Heart right ventricle (tissue), 16 donors: ENCODE data around the gene ZNF106. TPM values are rescaled to one million over a fixed set of nuclear protein-coding genes. Genes with fewer than 3 reads are reported as not detected.

Experiments
- ATAC-seq, 8 donors: fragments of 200-7000 bp; cut with Tn5 transposase; one replicate each; pipeline ENCODE4 v1.9.1; 2020; ENCODE audit warnings: mild to moderate bottlenecking in 8 of 8, moderate library complexity in 8 of 8, moderate number of reproducible peaks in 1 of 8
- DNase-seq, 2 donors: peaks; one replicate each; pipeline ENCODE4 v3.0.0-alpha.2; 2020
- H3K27ac ChIP-seq, 10 donors: fragments of 200-600 bp; sonication (generic) in 2 of 10; one replicate each; pipeline versions ENCODE4 v1.5.0 to v1.8.0; 2020 to 2022; ENCODE audit warnings: mild to moderate bottlenecking in 3 of 10
- H3K27me3 ChIP-seq, 7 donors: fragments of 200-600 bp; one replicate each; pipeline ENCODE4 v1.8.0; 2021 to 2022; ENCODE audit warnings: mild to moderate bottlenecking in 2 of 7
- H3K36me3 ChIP-seq, 9 donors: fragments of 200-600 bp; sonication (generic) in 1 of 9; one replicate each; pipeline versions ENCODE4 v1.5.0 to v1.8.0; 2020 to 2022; ENCODE audit warnings: mild to moderate bottlenecking in 2 of 9
- H3K4me1 ChIP-seq, 9 donors: fragments of 200-600 bp; sonication (generic) in 1 of 9; one replicate each; pipeline versions ENCODE4 v1.5.0 to v1.8.0; 2020 to 2022; ENCODE audit warnings: mild to moderate bottlenecking in 4 of 9
- H3K4me3 ChIP-seq, 10 donors: fragments of 200-600 bp; sonication (generic) in 2 of 10; one replicate each; pipeline versions ENCODE4 v1.5.0 to v1.8.0; 2020 to 2022; ENCODE audit warnings: mild to moderate bottlenecking in 7 of 10, moderate library complexity in 2 of 10
- H3K9me3 ChIP-seq, 11 donors: fragments of 200-600 bp in 10 of 11; sonication (generic) in 2 of 11; one replicate each; pipeline versions ENCODE4 v1.5.0 to v1.8.0; 2013 to 2022; ENCODE audit warnings: mild to moderate bottlenecking in 2 of 11, control low read depth in 1 of 11, moderate library complexity in 1 of 11
- WGBS, 2 donors: extraction: QIAGEN DNeasy Blood & Tissue Kit; methylation state at CpG; one replicate each; pipeline ENCODE4 v1.1.7; 2013; ENCODE audit warnings: inconsistent platforms in 1 of 2; 5-methylcytosine and 5-hydroxymethylcytosine counted together
- intact Hi-C, 10 donors: fragments of 100-400 bp; cut with DNase I; formaldehyde crosslinking; loops; one replicate each; pipeline versions ENCODE4 v1.11.1 to v1.14.2; 2022
- polyA plus RNA-seq, 2 donors: library from polyadenylated mRNA; stranded (reverse); fragments of 200-250 nt; gene quantifications; one replicate each; pipeline ENCODE4 v1.2.3, GENCODE V29; 2013
- total RNA-seq, 10 donors: library from RNA; stranded (reverse); fragmentation: NEBNext Ultra II Directional in 3 of 10; extraction: Animal tissue kit (Norgen Biotek cat#: 25700) in 3 of 10; gene quantifications; one replicate each; pipeline versions ENCODE4 v1.2.1 to v1.2.4, GENCODE V29; 2021 to 2023
- TF ChIP-seq, protein P1 (sequence below), 9 donors: fragments of 200-600 bp; sonication (generic) in 2 of 9; IDR thresholded peaks; one replicate each; pipeline versions ENCODE4 v1.5.0 to v1.8.0; 2021 to 2022; ENCODE audit warnings: antibody characterized with exemption in 9 of 9, mild to moderate bottlenecking in 5 of 9, moderate library complexity in 1 of 9
- donor health status: Arrhythmogenic right ventricular cardiomyopathy.
- donor health status: ischemic (EF 13 %, LVEDD 7.1; RV severe dilation, severe dysfunction).
- donor health status: healthy with polysubstance abuse.
- donor health status: DM: no; HTN: yes; CAD: no.
- donor health status: DM: no; HTN: no; CAD: no.
- donor health status: ischemic (EF 25% LVEDD 6.9; RV normal size, moderate dysfunction).
- donor health status: ischemic (EF 25% LVEDD 5.7; RV mildly dilated, moderate dysfunction).
- donor health status: healthy.
- donor health status: DM: yes; HTN: yes; CAD: no.
- donor health status: Ischemic cardiomyopathy.
- donor health status: ischemic (EF 35%, LVEDD 5.7; RV mildly dilated, moderate dysfunction).
- donor health status: nonischemic (EF 11% LVEDD 7.7; RV severe dilation, severe dysfunction).
- donor health status: DM: yes; HTN: yes; CAD: no.
- donor health status: PGD.
- donor health status: ischemic (EF 29% LVEDD 5.4; RV normal size, mild dysfunction).
- donor health status: nonischemic (EF 23%, LVEDD 6.1; RV moderate dilation, normal function).

The ZNF106 gene
- total and polyA plus RNA-seq, 12 donors, result 52.6 to 945 (median 720) TPM

DNA sequence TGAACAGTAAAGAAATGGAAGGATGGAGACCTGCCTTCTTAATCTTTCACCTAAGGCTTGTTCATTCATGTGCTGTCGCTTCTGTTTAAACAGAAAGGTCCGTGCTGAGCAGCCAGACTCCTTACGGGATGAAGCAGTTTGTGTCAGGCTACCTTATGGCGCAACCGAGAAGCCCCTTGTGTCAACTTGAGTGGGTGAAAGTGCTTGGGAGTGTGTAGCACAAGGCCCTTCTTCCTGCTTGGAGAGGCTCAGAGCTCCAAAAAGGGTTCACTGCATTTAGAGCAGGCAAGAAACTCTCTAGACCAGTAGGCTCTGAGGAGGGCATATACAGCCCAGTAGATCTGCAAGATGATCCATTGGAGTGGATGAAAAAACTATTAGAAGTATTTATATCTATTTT is 115.7 kb downstream of the ZNF106 start:
- ATAC-seq (no peak), DNase-seq (no peak)
- Histone ChIP-seq H3K9me3 (peaks cover 0 to 18% (median 0%) of the 10 kb centered on the region in 11 donors), H3K4me1 (peaks cover 0 to 12% (median 4%) of the 10 kb centered on the region in 9 donors), H3K36me3 (no peaks in the 10 kb centered on the region), H3K4me3 (no peak overlapping the region), H3K27ac (no peak overlapping the region), H3K27me3 (no peaks in the 10 kb centered on the region)
- TF ChIP-seq, protein P1, sequence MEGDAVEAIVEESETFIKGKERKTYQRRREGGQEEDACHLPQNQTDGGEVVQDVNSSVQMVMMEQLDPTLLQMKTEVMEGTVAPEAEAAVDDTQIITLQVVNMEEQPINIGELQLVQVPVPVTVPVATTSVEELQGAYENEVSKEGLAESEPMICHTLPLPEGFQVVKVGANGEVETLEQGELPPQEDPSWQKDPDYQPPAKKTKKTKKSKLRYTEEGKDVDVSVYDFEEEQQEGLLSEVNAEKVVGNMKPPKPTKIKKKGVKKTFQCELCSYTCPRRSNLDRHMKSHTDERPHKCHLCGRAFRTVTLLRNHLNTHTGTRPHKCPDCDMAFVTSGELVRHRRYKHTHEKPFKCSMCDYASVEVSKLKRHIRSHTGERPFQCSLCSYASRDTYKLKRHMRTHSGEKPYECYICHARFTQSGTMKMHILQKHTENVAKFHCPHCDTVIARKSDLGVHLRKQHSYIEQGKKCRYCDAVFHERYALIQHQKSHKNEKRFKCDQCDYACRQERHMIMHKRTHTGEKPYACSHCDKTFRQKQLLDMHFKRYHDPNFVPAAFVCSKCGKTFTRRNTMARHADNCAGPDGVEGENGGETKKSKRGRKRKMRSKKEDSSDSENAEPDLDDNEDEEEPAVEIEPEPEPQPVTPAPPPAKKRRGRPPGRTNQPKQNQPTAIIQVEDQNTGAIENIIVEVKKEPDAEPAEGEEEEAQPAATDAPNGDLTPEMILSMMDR (IDR thresholded peaks at IDR 0.05), result no peak
- 96 to 99% methylated on average over 5 of the region's 5 CpGs for WGBS, 2 donors
- intact Hi-C loops, result loop anchor here in 1 of 10 donors (5.0 kb wide), 1 partner anchor 43 kb away; no protein-coding TSS in a partner anchor

DNA sequence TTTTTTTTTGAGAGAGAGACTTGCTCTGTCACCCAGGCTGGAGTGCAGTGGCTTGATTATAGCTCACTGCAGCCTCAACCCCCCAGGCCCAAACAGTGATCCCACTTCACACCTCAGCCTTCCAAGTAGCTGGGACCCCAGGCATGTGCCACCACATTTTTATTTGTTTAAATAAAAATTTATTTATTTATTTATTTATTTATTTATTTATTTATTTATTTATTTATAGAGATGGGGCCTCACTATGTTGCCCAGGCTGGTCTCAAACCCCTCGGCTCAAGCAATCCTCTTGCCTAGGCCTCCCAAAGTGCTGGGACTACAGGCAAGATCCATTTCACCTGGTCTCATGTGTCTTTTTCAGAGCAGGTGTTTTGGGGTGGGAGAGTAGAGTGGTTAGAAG is 116.1 kb downstream of the ZNF106 start:
- no peak for ATAC-seq
- H3K4me1 ChIP-seq, result peaks cover 0 to 12% (median 4%) of the 10 kb centered on the region in 9 donors
- H3K27ac ChIP-seq, result no peak overlapping the region
- no peak for DNase-seq
- TF ChIP-seq, protein P1 (IDR thresholded peaks at IDR 0.05), result no peak
- no peak overlapping the region for H3K4me3 ChIP-seq
- intact Hi-C loops, result loop anchor here in 1 of 10 donors (5.0 kb wide), 1 partner anchor 43 kb away; no protein-coding TSS in a partner anchor
- peaks cover 0 to 18% (median 0%) of the 10 kb centered on the region in 11 donors for H3K9me3 ChIP-seq
- no peaks in the 10 kb centered on the region for H3K27me3 ChIP-seq
- no peaks in the 10 kb centered on the region for H3K36me3 ChIP-seq
- 97 to 98% methylated on average over 1 of the region's 1 CpG for WGBS, 2 donors

DNA sequence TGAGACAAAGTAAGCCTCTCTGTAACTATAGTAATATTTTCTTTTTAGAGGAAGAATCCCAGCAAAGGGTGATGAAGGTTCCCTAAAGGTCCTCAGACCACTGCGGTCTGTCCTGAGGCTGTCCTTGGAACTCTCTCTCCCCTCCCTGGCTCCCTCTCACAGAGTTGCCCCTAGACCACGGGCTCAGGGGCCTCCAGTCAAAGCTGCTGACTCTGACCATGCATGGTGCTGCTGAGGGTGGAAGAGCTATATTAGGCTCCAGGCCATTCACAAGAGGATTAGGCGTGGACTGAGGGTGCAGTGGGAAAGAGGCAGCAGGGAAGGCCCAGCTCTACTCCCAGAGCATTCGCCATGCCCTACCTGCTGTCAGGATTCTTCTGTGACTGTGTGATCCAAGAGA is 117.0 kb downstream of the ZNF106 start:
- Histone ChIP-seq H3K27ac (no peak overlapping the region), H3K27me3 (no peaks in the 10 kb centered on the region), H3K36me3 (no peaks in the 10 kb centered on the region), H3K9me3 (peaks cover 0 to 18% (median 0%) of the 10 kb centered on the region in 11 donors), H3K4me1 (peaks cover 0 to 15% (median 4%) of the 10 kb centered on the region in 9 donors), H3K4me3 (no peak overlapping the region)
- DNase-seq, result no peak
- 81 to 96% methylated on average over 4 of the region's 4 CpGs for WGBS, 2 donors
- intact Hi-C loops, result no loop called here
- ATAC-seq, result peak in 1 of 8 donors; percentile 31
- TF ChIP-seq, protein P1 (IDR thresholded peaks at IDR 0.05), result no peak

DNA sequence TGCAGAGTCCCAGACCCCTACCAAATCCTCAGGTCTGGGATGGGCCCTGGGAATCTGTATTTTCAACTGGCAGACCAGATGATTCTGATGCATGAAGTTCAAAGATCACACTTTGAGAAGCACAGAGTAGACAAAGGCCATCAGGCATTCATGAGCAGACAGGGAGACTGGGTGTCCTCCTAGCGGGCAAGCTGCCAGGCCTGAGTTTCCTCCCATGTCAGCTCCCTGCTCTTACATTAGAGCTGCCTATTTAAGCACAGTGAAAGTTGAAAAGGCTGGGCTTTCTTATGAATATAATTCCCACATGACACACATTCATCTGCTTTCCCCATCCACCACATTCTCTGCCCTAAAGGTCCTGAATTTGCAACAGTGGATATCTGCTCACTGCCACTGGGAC is 117.7 kb downstream of the ZNF106 start:
- Histone ChIP-seq H3K27ac (no peak overlapping the region), H3K4me3 (no peak overlapping the region), H3K4me1 (peaks cover 0 to 16% (median 4%) of the 10 kb centered on the region in 9 donors), H3K9me3 (peaks cover 0 to 15% (median 0%) of the 10 kb centered on the region in 11 donors), H3K27me3 (no peaks in the 10 kb centered on the region), H3K36me3 (no peaks in the 10 kb centered on the region)
- ATAC-seq, result peak in 6 of 8 donors; percentile 58 to 86 (median 70)
- peak; percentile 75 to 80 for DNase-seq
- WGBS, 2 donors, result 50% methylated on average over 1 of the region's 1 CpG
- TF ChIP-seq, protein P1 (IDR thresholded peaks at IDR 0.05), result no peak
- intact Hi-C loops, result no loop called here
